ENCODE data around the gene TLL1.

The TLL1 gene

DNA sequence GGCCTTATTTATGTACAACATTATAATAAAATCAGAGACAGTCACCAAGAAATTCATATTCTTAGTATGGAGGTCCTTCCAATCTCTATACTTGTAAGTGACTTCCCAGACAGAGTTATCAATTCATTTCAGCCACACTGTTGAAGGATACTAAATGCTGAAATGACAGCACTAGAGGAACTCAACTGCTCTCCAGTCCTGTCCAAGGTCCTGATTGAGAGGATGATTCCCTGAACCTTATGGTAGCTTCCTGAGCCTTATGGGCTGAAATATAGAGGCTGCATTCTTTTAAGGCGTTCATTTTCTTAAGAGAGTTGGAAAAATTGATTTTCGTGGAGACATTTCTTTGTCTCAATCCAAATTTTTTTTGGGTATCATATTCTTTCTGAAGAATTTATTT lies 205.9 kb downstream of the TLL1 start:
- Histone ChIP-seq H2BK5ac (ENCODE audit: low read length) (no peak overlapping the region), H2BK15ac (replicated peaks; ENCODE audit: low read depth) (no peak overlapping the region), H3K9ac (ENCODE audit: low read length) (no peak overlapping the region), H3K27me3 (ENCODE audit: insufficient read depth, low read length, poor library complexity) (no peaks in the 10 kb centered on the region), H2AK5ac (ENCODE audit: low read length) (no peak overlapping the region), H3K4me2 (ENCODE audit: low read length) (no peak overlapping the region), H3K79me2 (ENCODE audit: control insufficient read depth, insufficient read depth, low read length) (no peaks in the 10 kb centered on the region), H2BK120ac (ENCODE audit: low read depth, low read length) (no peak overlapping the region), H3K79me1 (ENCODE audit: low read length) (no peaks in the 10 kb centered on the region), H4K8ac (ENCODE audit: low read depth, low read length) (no peak overlapping the region), H3K27ac (ENCODE audit: low read depth, low read length) (no peak overlapping the region), H3K18ac (ENCODE audit: low read length) (no peak overlapping the region), H3K56ac (ENCODE audit: low read length) (no peak overlapping the region), H3K4ac (ENCODE audit: low read depth, low read length) (no peak overlapping the region), H3K4me3 (ENCODE audit: low read length) (no peak overlapping the region), H3K36me3 (ENCODE audit: control insufficient read depth, insufficient read depth, low read length) (no peaks in the 10 kb centered on the region), H3K4me1 (ENCODE audit: control insufficient read depth, low read depth, low read length) (no peaks in the 10 kb centered on the region), H4K5ac (ENCODE audit: low read length) (no peak overlapping the region), H3K23ac (ENCODE audit: low read length) (no peak overlapping the region)
- peak; percentile 23 for DNase-seq
- WGBS (ENCODE audit: extremely low coverage, insufficient coverage, low lambda C conversion rate): no CpG with 5 or more reads among the region's 2 CpGs

DNA sequence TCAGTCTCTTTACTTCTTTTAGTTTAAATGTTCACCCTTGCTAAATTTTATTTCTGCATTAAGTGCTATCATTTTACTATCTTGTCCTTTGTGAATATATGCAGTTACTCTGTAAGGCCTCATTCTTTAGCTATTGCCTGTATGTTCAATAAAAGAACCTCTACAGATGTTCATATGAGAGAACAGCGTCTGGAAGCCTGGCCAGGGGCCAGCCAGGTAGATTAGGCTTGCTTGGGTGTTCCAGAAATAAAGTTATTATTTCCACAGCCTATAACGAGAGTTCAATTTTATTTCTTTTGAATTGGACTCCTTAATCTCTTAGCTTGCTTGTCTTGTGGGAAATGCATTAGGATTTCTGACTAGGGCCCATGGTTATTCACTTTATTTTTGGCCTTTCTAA lies 214.5 kb downstream of the TLL1 start:
- H3K79me1 ChIP-seq (ENCODE audit: low read length): no peaks in the 10 kb centered on the region
- no peaks in the 10 kb centered on the region for H3K36me3 ChIP-seq (ENCODE audit: control insufficient read depth, insufficient read depth, low read length)
- no peak overlapping the region for H3K9ac ChIP-seq (ENCODE audit: low read length)
- H2BK5ac ChIP-seq (ENCODE audit: low read length): no peak overlapping the region
- H2BK120ac ChIP-seq (ENCODE audit: low read depth, low read length): no peak overlapping the region
- H3K4me1 ChIP-seq (ENCODE audit: control insufficient read depth, low read depth, low read length): no peaks in the 10 kb centered on the region
- H3K23ac ChIP-seq (ENCODE audit: low read length): no peak overlapping the region
- H2BK15ac ChIP-seq (replicated peaks; ENCODE audit: low read depth): no peak overlapping the region
- no peaks in the 10 kb centered on the region for H3K79me2 ChIP-seq (ENCODE audit: control insufficient read depth, insufficient read depth, low read length)
- no peak overlapping the region for H3K4me3 ChIP-seq (ENCODE audit: low read length)
- no peak overlapping the region for H4K5ac ChIP-seq (ENCODE audit: low read length)
- no peaks in the 10 kb centered on the region for H3K27me3 ChIP-seq (ENCODE audit: insufficient read depth, low read length, poor library complexity)
- no peak overlapping the region for H2AK5ac ChIP-seq (ENCODE audit: low read length)
- no peak overlapping the region for H4K8ac ChIP-seq (ENCODE audit: low read depth, low read length)
- H3K27ac ChIP-seq (ENCODE audit: low read depth, low read length): no peak overlapping the region
- no peak overlapping the region for H3K56ac ChIP-seq (ENCODE audit: low read length)
- no CpG with 5 or more reads among the region's 2 CpGs for WGBS (ENCODE audit: extremely low coverage, insufficient coverage, low lambda C conversion rate)
- H3K18ac ChIP-seq (ENCODE audit: low read length): no peak overlapping the region
- H3K4ac ChIP-seq (ENCODE audit: low read depth, low read length): no peak overlapping the region
- H3K4me2 ChIP-seq (ENCODE audit: low read length): no peak overlapping the region
- DNase-seq: no peak

DNA sequence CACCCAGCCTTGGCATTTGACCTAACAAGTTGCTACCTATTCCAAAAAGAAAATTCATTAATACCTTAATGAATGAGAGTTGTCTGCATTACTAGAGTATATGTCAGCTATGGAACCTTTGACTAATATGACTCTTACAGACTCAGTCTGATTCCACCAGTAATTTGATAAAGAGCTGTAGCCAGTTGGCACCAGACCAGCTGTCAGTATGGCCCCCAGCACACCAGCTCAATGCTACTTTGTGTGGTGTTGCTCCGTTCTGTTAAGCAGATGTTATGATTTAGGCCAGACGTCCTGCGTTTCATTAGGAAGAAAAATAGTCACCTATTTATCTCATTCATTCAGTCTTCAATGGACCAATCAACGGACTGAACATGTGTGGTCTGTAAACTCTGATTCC lies 215.5 kb downstream of the TLL1 start:
- Histone ChIP-seq H3K4me2 (ENCODE audit: low read length) (no peak overlapping the region), H3K27ac (ENCODE audit: low read depth, low read length) (no peak overlapping the region), H4K5ac (ENCODE audit: low read length) (no peak overlapping the region), H2BK15ac (replicated peaks; ENCODE audit: low read depth) (no peak overlapping the region), H2BK5ac (ENCODE audit: low read length) (no peak overlapping the region), H3K18ac (ENCODE audit: low read length) (no peak overlapping the region), H3K56ac (ENCODE audit: low read length) (no peak overlapping the region), H3K23ac (ENCODE audit: low read length) (no peak overlapping the region), H3K79me2 (ENCODE audit: control insufficient read depth, insufficient read depth, low read length) (no peaks in the 10 kb centered on the region), H2AK5ac (ENCODE audit: low read length) (no peak overlapping the region), H3K27me3 (ENCODE audit: insufficient read depth, low read length, poor library complexity) (no peaks in the 10 kb centered on the region), H3K79me1 (ENCODE audit: low read length) (no peaks in the 10 kb centered on the region), H3K36me3 (ENCODE audit: control insufficient read depth, insufficient read depth, low read length) (no peaks in the 10 kb centered on the region), H3K4me3 (ENCODE audit: low read length) (no peak overlapping the region), H2BK120ac (ENCODE audit: low read depth, low read length) (no peak overlapping the region), H3K9ac (ENCODE audit: low read length) (no peak overlapping the region), H4K8ac (ENCODE audit: low read depth, low read length) (no peak overlapping the region), H3K4me1 (ENCODE audit: control insufficient read depth, low read depth, low read length) (no peaks in the 10 kb centered on the region), H3K4ac (ENCODE audit: low read depth, low read length) (no peak overlapping the region)
- DNase-seq: no peak
- no CpG with 5 or more reads among the region's 4 CpGs for WGBS (ENCODE audit: extremely low coverage, insufficient coverage, low lambda C conversion rate)

DNA sequence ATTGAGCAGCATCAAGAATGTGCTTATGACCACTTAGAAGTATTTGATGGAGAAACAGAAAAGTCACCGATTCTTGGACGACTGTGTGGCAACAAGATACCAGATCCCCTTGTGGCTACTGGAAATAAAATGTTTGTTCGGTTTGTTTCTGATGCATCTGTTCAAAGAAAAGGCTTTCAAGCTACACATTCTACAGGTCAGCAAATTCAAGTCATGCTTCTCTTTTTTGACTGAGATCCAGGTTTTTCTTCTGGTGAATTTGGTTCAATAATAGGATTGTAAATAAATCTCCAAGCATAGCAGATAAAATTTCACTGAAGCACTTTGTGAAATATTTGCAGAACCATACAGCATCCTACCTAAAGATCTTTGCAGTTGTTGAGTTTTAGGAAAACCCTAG lies 218.1 kb downstream of the TLL1 start:
- H3K18ac ChIP-seq (ENCODE audit: low read length): no peak overlapping the region
- H3K4ac ChIP-seq (ENCODE audit: low read depth, low read length): no peak overlapping the region
- H4K8ac ChIP-seq (ENCODE audit: low read depth, low read length): no peak overlapping the region
- H3K79me1 ChIP-seq (ENCODE audit: low read length): no peaks in the 10 kb centered on the region
- H2BK120ac ChIP-seq (ENCODE audit: low read depth, low read length): no peak overlapping the region
- H3K23ac ChIP-seq (ENCODE audit: low read length): no peak overlapping the region
- H3K4me2 ChIP-seq (ENCODE audit: low read length): no peak overlapping the region
- no peak overlapping the region for H3K56ac ChIP-seq (ENCODE audit: low read length)
- no peak overlapping the region for H2AK5ac ChIP-seq (ENCODE audit: low read length)
- no peaks in the 10 kb centered on the region for H3K4me1 ChIP-seq (ENCODE audit: control insufficient read depth, low read depth, low read length)
- no peaks in the 10 kb centered on the region for H3K27me3 ChIP-seq (ENCODE audit: insufficient read depth, low read length, poor library complexity)
- H4K5ac ChIP-seq (ENCODE audit: low read length): no peak overlapping the region
- H3K27ac ChIP-seq (ENCODE audit: low read depth, low read length): no peak overlapping the region
- no peak overlapping the region for H3K9ac ChIP-seq (ENCODE audit: low read length)
- no CpG with 5 or more reads among the region's 3 CpGs for WGBS (ENCODE audit: extremely low coverage, insufficient coverage, low lambda C conversion rate)
- H2BK15ac ChIP-seq (replicated peaks; ENCODE audit: low read depth): no peak overlapping the region
- no peaks in the 10 kb centered on the region for H3K36me3 ChIP-seq (ENCODE audit: control insufficient read depth, insufficient read depth, low read length)
- no peaks in the 10 kb centered on the region for H3K79me2 ChIP-seq (ENCODE audit: control insufficient read depth, insufficient read depth, low read length)
- no peak for DNase-seq
- no peak overlapping the region for H2BK5ac ChIP-seq (ENCODE audit: low read length)
- no peak overlapping the region for H3K4me3 ChIP-seq (ENCODE audit: low read length)

DNA sequence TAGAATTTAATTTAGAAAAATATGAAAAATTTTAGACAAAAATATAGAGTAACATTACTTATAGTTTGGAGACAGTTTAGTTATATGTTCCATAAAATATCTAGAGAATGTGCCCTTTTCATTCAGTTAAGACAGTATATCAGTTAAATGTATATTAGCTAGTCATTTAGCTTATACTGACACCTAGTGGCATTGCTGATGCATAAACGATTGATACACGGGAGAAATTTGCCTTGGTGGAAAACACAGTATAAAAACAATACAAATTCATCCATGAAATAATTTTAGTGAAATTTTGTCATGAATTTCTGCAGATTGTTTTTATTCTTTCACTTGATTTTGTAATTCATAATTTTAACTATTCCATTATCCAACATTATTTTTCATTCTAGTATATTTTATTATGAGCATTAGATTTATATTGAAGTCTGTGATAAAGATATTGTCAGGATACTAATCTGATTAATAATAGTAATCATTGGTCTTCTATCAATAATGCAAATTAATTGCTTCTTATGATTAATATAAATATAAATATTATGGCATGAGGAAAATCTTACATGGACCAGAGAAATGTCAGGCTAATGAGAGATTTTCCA lies 219.0 kb downstream of the TLL1 start:
- Histone ChIP-seq H2BK120ac (ENCODE audit: low read depth, low read length) (no peak overlapping the region), H3K4me1 (ENCODE audit: control insufficient read depth, low read depth, low read length) (no peaks in the 10 kb centered on the region), H3K23ac (ENCODE audit: low read length) (no peak overlapping the region), H2BK15ac (replicated peaks; ENCODE audit: low read depth) (no peak overlapping the region), H3K79me1 (ENCODE audit: low read length) (no peaks in the 10 kb centered on the region), H3K4ac (ENCODE audit: low read depth, low read length) (no peak overlapping the region), H3K56ac (ENCODE audit: low read length) (no peak overlapping the region), H4K5ac (ENCODE audit: low read length) (no peak overlapping the region), H3K18ac (ENCODE audit: low read length) (no peak overlapping the region), H3K36me3 (ENCODE audit: control insufficient read depth, insufficient read depth, low read length) (no peaks in the 10 kb centered on the region), H3K9ac (ENCODE audit: low read length) (no peak overlapping the region), H3K79me2 (ENCODE audit: control insufficient read depth, insufficient read depth, low read length) (no peaks in the 10 kb centered on the region), H3K4me2 (ENCODE audit: low read length) (no peak overlapping the region), H2AK5ac (ENCODE audit: low read length) (no peak overlapping the region), H3K27me3 (ENCODE audit: insufficient read depth, low read length, poor library complexity) (no peaks in the 10 kb centered on the region), H4K8ac (ENCODE audit: low read depth, low read length) (no peak overlapping the region), H3K27ac (ENCODE audit: low read depth, low read length) (no peak overlapping the region), H3K4me3 (ENCODE audit: low read length) (no peak overlapping the region), H2BK5ac (ENCODE audit: low read length) (no peak overlapping the region)
- WGBS (ENCODE audit: extremely low coverage, insufficient coverage, low lambda C conversion rate): no CpG with 5 or more reads among the region's 2 CpGs
- DNase-seq: peak; percentile 23

DNA sequence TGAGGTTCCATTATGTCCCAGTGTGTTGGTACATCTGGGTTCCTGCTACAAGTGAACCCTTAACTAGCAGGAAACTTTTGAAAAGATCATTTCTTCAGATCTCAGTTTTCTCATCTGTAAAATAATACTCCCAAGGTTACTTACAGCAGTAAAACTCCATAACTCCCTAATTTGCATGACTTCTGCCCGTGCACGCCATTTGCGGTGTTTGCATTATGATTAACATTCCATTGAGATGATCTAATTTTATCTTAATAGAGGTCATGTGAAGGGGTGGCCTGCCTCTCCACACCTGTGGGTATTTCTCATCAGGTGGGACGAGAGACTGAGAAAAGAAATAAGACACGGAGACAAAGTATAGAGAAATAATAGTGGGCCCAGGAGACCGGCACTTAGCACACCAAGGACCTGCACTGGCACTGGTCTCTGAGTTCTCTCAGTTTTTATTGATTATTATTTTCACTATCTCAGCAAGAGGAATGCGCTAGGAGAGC lies 219.8 kb downstream of the TLL1 start:
- Histone ChIP-seq H3K4me1 (ENCODE audit: control insufficient read depth, low read depth, low read length) (no peaks in the 10 kb centered on the region), H3K36me3 (ENCODE audit: control insufficient read depth, insufficient read depth, low read length) (no peaks in the 10 kb centered on the region), H3K27ac (ENCODE audit: low read depth, low read length) (no peak overlapping the region), H4K8ac (ENCODE audit: low read depth, low read length) (no peak overlapping the region), H3K9ac (ENCODE audit: low read length) (no peak overlapping the region), H3K18ac (ENCODE audit: low read length) (no peak overlapping the region), H2BK120ac (ENCODE audit: low read depth, low read length) (no peak overlapping the region), H3K4me2 (ENCODE audit: low read length) (no peak overlapping the region), H2BK15ac (replicated peaks; ENCODE audit: low read depth) (no peak overlapping the region), H3K79me2 (ENCODE audit: control insufficient read depth, insufficient read depth, low read length) (no peaks in the 10 kb centered on the region), H3K23ac (ENCODE audit: low read length) (no peak overlapping the region), H3K79me1 (ENCODE audit: low read length) (no peaks in the 10 kb centered on the region), H3K4me3 (ENCODE audit: low read length) (no peak overlapping the region), H2BK5ac (ENCODE audit: low read length) (no peak overlapping the region), H4K5ac (ENCODE audit: low read length) (no peak overlapping the region), H3K56ac (ENCODE audit: low read length) (no peak overlapping the region), H3K27me3 (ENCODE audit: insufficient read depth, low read length, poor library complexity) (no peaks in the 10 kb centered on the region), H2AK5ac (ENCODE audit: low read length) (no peak overlapping the region), H3K4ac (ENCODE audit: low read depth, low read length) (no peak overlapping the region)
- WGBS (ENCODE audit: extremely low coverage, insufficient coverage, low lambda C conversion rate): no CpG with 5 or more reads among the region's 7 CpGs
- no peak for DNase-seq
